CD4-positive, alpha-beta T cell (primary cell): ENCODE data around the gene INKA1. TPM values are rescaled to one million over a fixed set of nuclear protein-coding genes. Genes with fewer than 3 reads are reported as not detected.
"Not testable (repeated sequence)": the region's sequence is repeated elsewhere in the genome, so short reads cannot be mapped to it uniquely, and the experiment has no call there.

ENCODE experiments used
- ATAC-seq: fragments of 200-7000 bp; cut with Tn5 transposase; one replicate; pipeline ENCODE4 v1.10.0; 2022; ENCODE audit warnings: mild to moderate bottlenecking; ENCODE audit not compliant: poor library complexity
- CTCF ChIA-PET: fragments of 350-600 bp; sonication (Branson Sonifier 250); formaldehyde crosslinking; loops from one replicate; lab custom pipeline; 2021; ENCODE audit warnings: antibody characterized with exemption, inconsistent platforms; lab: Charles Lee
- POLR2A ChIA-PET: fragments of 350-600 bp; sonication (Branson Sonifier 250); formaldehyde crosslinking; loops from one replicate; lab custom pipeline; 2021; ENCODE audit warnings: antibody characterized with exemption, inconsistent platforms; lab: Charles Lee
- DNase-seq, 14 experiments: peaks; one replicate each; pipeline ENCODE4 v3.0.0-alpha.2; 2013 to 2020; ENCODE audit warnings: mixed read lengths in 2 of 14
- H3K27ac ChIP-seq, 2 donors: one replicate each; pipeline versions ENCODE4 v1.5.1 to v1.7.0; 2013; ENCODE audit warnings: low read length in 2 of 2, low read depth in 1 of 2, mild to moderate bottlenecking in 1 of 2
- H3K27me3 ChIP-seq, 2 experiments: 1 replicate in 1 of 2; 2 replicates in 1 of 2; pipeline versions ENCODE4 v1.6.1 to v1.7.0; 2013; ENCODE audit warnings: low read length in 2 of 2, control low read depth in 1 of 2, mild to moderate bottlenecking in 1 of 2, moderate library complexity in 1 of 2; ENCODE audit not compliant: insufficient read depth in 2 of 2, control insufficient read depth in 1 of 2
- H3K36me3 ChIP-seq: one replicate; pipeline ENCODE4 v1.6.1; 2013; ENCODE audit warnings: low read length, control low read depth; ENCODE audit not compliant: insufficient read depth
- H3K4me1 ChIP-seq: one replicate; pipeline ENCODE4 v1.6.1; 2013; ENCODE audit warnings: low read length, control low read depth; ENCODE audit not compliant: insufficient read depth
- H3K4me3 ChIP-seq: one replicate; pipeline ENCODE4 v1.5.1; 2013; ENCODE audit warnings: mild to moderate bottlenecking, low read length, moderate library complexity
- H3K9me3 ChIP-seq, 2 experiments: 1 replicate in 1 of 2; 2 replicates in 1 of 2; pipeline versions ENCODE4 v1.6.1 to v1.7.0; 2013; ENCODE audit warnings: low read length in 2 of 2, mild to moderate bottlenecking in 2 of 2, control low read depth in 1 of 2, moderate library complexity in 1 of 2; ENCODE audit not compliant: control insufficient read depth in 1 of 2, insufficient read depth in 1 of 2
- H3K27ac Mint-ChIP-seq: one replicate; pipeline ENCODE4 v1.8.0; 2020; ENCODE audit warnings: mixed read lengths
- H3K27me3 Mint-ChIP-seq: one replicate; pipeline ENCODE4 v1.8.0; 2021; ENCODE audit warnings: mixed read lengths
- H3K36me3 Mint-ChIP-seq: one replicate; pipeline ENCODE4 v1.8.0; 2021; ENCODE audit warnings: low read depth, mixed read lengths
- H3K4me1 Mint-ChIP-seq: one replicate; pipeline ENCODE4 v1.8.0; 2021; ENCODE audit warnings: low read depth, mixed read lengths
- H3K4me3 Mint-ChIP-seq: one replicate; pipeline ENCODE4 v1.8.0; 2020; ENCODE audit warnings: mild to moderate bottlenecking, mixed read lengths
- H3K9me3 Mint-ChIP-seq: one replicate; pipeline ENCODE4 v1.8.0; 2020; ENCODE audit warnings: mixed read lengths
- CTCF ChIP-seq: fragments of 200-600 bp; IDR thresholded peaks from one replicate; pipeline ENCODE4 v1.8.0; 2022; ENCODE audit warnings: antibody characterized with exemption, mild to moderate bottlenecking
- intact Hi-C, 2 experiments: fragments of 100-400 bp; cut with DNase I in 1 of 2; cut with micrococcal nuclease in 1 of 2; formaldehyde crosslinking; loops; one replicate each; pipeline versions ENCODE4 v1.15.1 to v1.9.0; 2023 to 2025; cut with DNase I, micrococcal nuclease
- total RNA-seq, 174 experiments: library from RNA in 2 of 174; stranded (reverse) in 2 of 174; gene quantifications; one replicate each; pipeline ENCODE4 v1.2.3 and lab custom pipeline; 2021 to 2026

The INKA1 gene
- total RNA-seq, 2 experiments from 2014 or later: 0.85 to 0.87 TPM

DNA sequence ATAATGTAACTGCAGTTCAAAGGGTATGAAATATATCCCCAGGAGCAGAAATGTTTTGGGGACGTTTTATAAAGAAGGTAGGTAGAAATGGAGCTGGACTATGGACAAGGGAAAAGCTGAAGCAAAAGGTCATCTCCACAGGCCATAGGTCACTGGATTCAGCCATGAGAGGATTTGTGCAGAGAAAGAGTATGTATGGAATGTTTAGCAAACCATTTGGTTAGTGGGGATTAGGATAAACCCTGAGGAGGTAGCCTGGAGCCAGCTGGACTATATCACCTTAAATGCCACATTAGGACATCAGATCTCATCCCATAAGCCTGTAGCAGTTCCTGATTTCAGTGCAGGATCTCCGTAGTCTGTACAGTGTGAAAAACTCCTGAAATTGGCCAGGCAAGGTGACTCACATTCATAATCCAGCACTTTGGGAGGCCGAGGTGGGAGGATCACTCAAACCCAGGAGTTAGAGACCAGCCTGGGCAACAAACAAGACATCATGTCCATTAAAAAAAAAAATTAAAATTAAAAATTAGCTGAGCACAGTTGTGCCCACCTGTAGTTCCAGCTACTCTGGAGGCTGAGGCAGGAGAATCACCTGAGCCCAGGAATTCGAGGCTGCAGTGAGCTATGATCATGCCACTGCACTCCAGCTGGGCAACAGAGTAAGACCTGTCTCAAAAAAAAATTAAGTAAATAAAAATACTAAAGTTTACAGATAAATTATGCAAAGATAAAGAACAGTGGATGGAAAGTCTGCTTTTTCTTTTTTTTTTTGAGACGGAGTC lies 21.5 kb upstream of the INKA1 start:
- Mint-ChIP-seq H3K4me1 (peaks cover 54% of the 10 kb centered on the region), H3K36me3 (peaks cover 53% of the 10 kb centered on the region), H3K9me3 (no peaks in the 10 kb centered on the region), H3K4me3 (peak overlapping the region; percentile 70), H3K27me3 (no peaks in the 10 kb centered on the region), H3K27ac (no peak overlapping the region)
- Histone ChIP-seq H3K27me3 (no peaks in the 10 kb centered on the region), H3K4me1 (peaks cover 61% of the 10 kb centered on the region), H3K36me3 (peaks cover 26% of the 10 kb centered on the region), H3K4me3 (no peak overlapping the region), H3K9me3 (no peaks in the 10 kb centered on the region), H3K27ac (no peak overlapping the region)
- intact Hi-C loops: no loop called here
- DNase-seq: peak in 1 of 14 experiments; percentile 14
- no peak for ATAC-seq
- TF ChIP-seq CTCF: no peak
- CTCF ChIA-PET: no interaction called here
- POLR2A ChIA-PET: no interaction called here

GRCh38 chr3:49782277-49782676 lies 20.8 kb upstream of the INKA1 start:
- peaks cover 68% of the 10 kb centered on the region for H3K4me1 ChIP-seq
- H3K9me3 ChIP-seq, H3K27ac Mint-ChIP-seq, H3K4me3 ChIP-seq, H3K27me3 Mint-ChIP-seq, intact Hi-C loops, H3K27ac ChIP-seq, ATAC-seq, H3K9me3 Mint-ChIP-seq, CTCF ChIA-PET, H3K27me3 ChIP-seq: not testable (repeated sequence)
- Mint-ChIP-seq H3K36me3 (peaks cover 54% of the 10 kb centered on the region), H3K4me3 (peak overlapping the region; percentile 42), H3K4me1 (peaks cover 56% of the 10 kb centered on the region)
- POLR2A ChIA-PET: interaction anchor here (0.7 kb wide), 1 partner anchor 56 kb away, joined by 4 read pairs; no protein-coding TSS in a partner anchor
- H3K36me3 ChIP-seq: peaks cover 21% of the 10 kb centered on the region
- peak in 1 of 14 experiments; percentile 6 for DNase-seq

DNA sequence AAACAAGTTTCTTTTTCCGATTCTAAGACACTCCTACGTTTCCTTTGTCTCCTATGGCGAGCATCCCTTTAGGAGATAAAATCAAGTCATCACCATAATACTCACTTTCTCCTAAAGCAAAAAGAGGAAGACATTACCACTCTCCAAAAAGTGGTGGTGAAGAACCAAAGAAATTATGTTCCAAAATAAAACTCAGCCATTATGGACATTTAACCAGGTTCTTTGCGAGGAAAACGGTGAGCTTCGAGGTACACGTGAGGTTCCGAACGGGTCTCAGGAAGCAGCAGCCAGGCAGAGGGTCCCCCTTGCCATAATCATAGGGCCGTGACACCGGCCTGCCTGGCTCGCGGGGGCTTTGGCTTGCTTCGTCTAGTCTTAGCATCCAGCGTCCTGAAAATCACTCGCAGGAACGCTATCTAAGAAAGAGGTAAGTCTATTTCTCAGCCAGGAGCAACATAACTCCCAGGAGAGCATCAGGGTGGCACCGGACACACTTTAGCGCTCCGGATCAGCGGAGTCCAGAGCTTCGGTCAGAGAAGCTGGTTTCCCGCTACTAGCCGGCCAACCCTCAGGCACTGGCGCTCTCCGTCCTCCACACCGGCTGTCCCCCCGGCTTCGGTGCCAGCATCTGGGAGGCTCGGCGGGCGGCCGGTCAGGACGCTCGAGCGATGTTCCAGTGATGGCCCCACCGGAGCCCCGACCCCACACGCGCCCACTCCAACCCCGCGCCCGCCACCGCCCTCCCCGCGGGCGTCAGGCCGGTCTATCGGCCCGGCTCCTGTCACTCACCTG lies 17.3 kb upstream of the INKA1 start:
- H3K27ac Mint-ChIP-seq: peak overlapping the region; percentile 100
- H3K4me3 Mint-ChIP-seq: peak overlapping the region; percentile 94
- H3K27me3 Mint-ChIP-seq: no peaks in the 10 kb centered on the region
- peak overlapping the region; percentile 97 for H3K4me3 ChIP-seq
- peak overlapping the region; percentile 88 to 94 for H3K27ac ChIP-seq
- no peaks in the 10 kb centered on the region for H3K9me3 ChIP-seq
- TF ChIP-seq CTCF: no peak
- CTCF ChIA-PET: interaction anchor here (1.0 to 1.4 kb wide), 4 partner anchors 14 to 246 kb away, joined by 3 to 4 read pairs (median 4); no protein-coding TSS in a partner anchor
- peaks cover 38% of the 10 kb centered on the region for H3K36me3 Mint-ChIP-seq
- H3K27me3 ChIP-seq: no peaks in the 10 kb centered on the region
- POLR2A ChIA-PET: interaction anchor here (0.7 to 2.3 kb wide), 12 partner anchors 14 to 303 kb away, joined by 3 to 18 read pairs (median 4); partner anchors contain the start of genes AMIGO3, CDHR4, INKA1 and RBM5
- peaks cover 14% of the 10 kb centered on the region for H3K36me3 ChIP-seq
- DNase-seq (peak in 8 of 14 experiments; percentile 15 to 63 (median 32)), ATAC-seq (peak; percentile 16)
- H3K9me3 Mint-ChIP-seq: no peaks in the 10 kb centered on the region
- intact Hi-C loops: loop anchor here (2.0 to 5.0 kb wide), 4 partner anchors 17 to 307 kb away; partner anchors contain the start of genes AMIGO3 (in 2 of the 2), INKA1 (in 1 of the 2) and MST1R (in 1 of the 2)
- peaks cover 65% of the 10 kb centered on the region for H3K4me1 ChIP-seq
- peaks cover 43% of the 10 kb centered on the region for H3K4me1 Mint-ChIP-seq
